ENCODE results near the gene TEX10.
A peak's percentile ranks its signal among the peaks of the same experiment; 100 is the strongest.

Gene TEX10

GRCh38 chr9:100346836-100347235 lies 5.9 kb downstream of the TEX10 start:
- no peak for DNase-seq

GRCh38 chr9:100341889-100342288 lies 10.9 kb downstream of the TEX10 start:
- DNase-seq, result peak in 1 of 3 donors; percentile 13

GRCh38 chr9:100340224-100340623 lies 12.5 kb downstream of the TEX10 start:
- DNase-seq, result no peak

GRCh38 chr9:100338736-100339135 lies 14.0 kb downstream of the TEX10 start:
- DNase-seq, result peak in 2 of 3 donors; percentile 18 to 38

GRCh38 chr9:100324594-100325200 lies 28.0 kb downstream of the TEX10 start:
- peak; percentile 16 to 76 (median 56) for DNase-seq

- DNase-seq, result peak; percentile 53 to 73 (median 65)
Measured at GRCh38 chr9:100322954-100323536, 29.7 kb downstream of the TEX10 start.

- DNase-seq, result no peak
Measured at GRCh38 chr9:100317706-100318105, 35.0 kb downstream of the TEX10 start.

- no peak for DNase-seq
Measured at GRCh38 chr9:100315561-100315960, 37.2 kb downstream of the TEX10 start.

GRCh38 chr9:100309992-100310391 lies 42.8 kb downstream of the TEX10 start:
- DNase-seq, result no peak

GRCh38 chr9:100308965-100309564 lies 43.7 kb downstream of the TEX10 start:
- DNase-seq, result no peak

- no peak for DNase-seq
Measured at GRCh38 chr9:100307080-100307479, 45.7 kb downstream of the TEX10 start.

GRCh38 chr9:100306283-100306682 lies 46.5 kb downstream of the TEX10 start:
- DNase-seq, result no peak

- no peak for DNase-seq
Measured at GRCh38 chr9:100303747-100304146, 49.0 kb downstream of the TEX10 start.

GRCh38 chr9:100298378-100298777 lies 54.4 kb downstream of the TEX10 start:
- no peak for DNase-seq

- no peak for DNase-seq
Measured at GRCh38 chr9:100296407-100296806, 56.3 kb downstream of the TEX10 start.

GRCh38 chr9:100295240-100295639 lies 57.5 kb downstream of the TEX10 start:
- DNase-seq, result no peak

GRCh38 chr9:100294806-100295205 lies 57.9 kb downstream of the TEX10 start:
- DNase-seq, result no peak

GRCh38 chr9:100294341-100294740 lies 58.4 kb downstream of the TEX10 start:
- no peak for DNase-seq

- DNase-seq, result no peak
Measured at GRCh38 chr9:100292414-100292813, 60.3 kb downstream of the TEX10 start.

GRCh38 chr9:100290714-100291113 lies 62.0 kb downstream of the TEX10 start:
- no peak for DNase-seq

- no peak for DNase-seq
Measured at GRCh38 chr9:100287186-100287585, 65.6 kb downstream of the TEX10 start.

- DNase-seq, result peak in 2 of 3 donors; percentile 16 to 27
Measured at GRCh38 chr9:100286257-100286656, 66.5 kb downstream of the TEX10 start.

GRCh38 chr9:100285601-100286000 lies 67.1 kb downstream of the TEX10 start:
- DNase-seq, result no peak

- DNase-seq, result no peak
Measured at GRCh38 chr9:100285080-100285479, 67.7 kb downstream of the TEX10 start.

GRCh38 chr9:100284247-100284646 lies 68.5 kb downstream of the TEX10 start:
- no peak for DNase-seq
